CD4-positive, alpha-beta T cell treated with Interleukin-15 for 4 hours (primary cell): ENCODE results near the gene WDFY3.
"Not testable (repeated sequence)": the region's sequence is repeated elsewhere in the genome, so short reads cannot be mapped to it uniquely, and the experiment has no call there.

ENCODE experiments used
- DNase-seq: peaks from one replicate; pipeline ENCODE4 v3.0.0-alpha.2; 2020; ENCODE audit warnings: low spot score

WDFY3 gene

DNA sequence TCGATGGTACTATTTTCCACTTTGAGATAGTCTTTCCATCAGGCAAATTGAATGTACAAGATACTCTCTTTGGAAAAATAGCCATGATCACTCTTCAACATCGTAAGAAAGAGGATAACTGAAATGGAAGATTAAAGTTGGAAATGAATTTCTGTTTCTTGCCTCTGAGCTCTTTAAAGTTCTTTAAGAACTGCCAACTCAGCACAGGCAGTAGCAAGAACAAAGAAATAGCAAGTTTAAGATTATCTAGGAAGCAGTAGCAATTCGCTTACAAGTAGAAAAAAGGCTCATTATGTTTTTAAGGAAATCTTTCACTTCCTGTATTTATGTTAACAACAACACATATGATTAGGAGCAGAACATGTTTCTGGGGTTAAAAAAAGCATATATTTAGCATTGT, 255.9 kb downstream of the WDFY3 start:
- DNase-seq, result no peak

DNA sequence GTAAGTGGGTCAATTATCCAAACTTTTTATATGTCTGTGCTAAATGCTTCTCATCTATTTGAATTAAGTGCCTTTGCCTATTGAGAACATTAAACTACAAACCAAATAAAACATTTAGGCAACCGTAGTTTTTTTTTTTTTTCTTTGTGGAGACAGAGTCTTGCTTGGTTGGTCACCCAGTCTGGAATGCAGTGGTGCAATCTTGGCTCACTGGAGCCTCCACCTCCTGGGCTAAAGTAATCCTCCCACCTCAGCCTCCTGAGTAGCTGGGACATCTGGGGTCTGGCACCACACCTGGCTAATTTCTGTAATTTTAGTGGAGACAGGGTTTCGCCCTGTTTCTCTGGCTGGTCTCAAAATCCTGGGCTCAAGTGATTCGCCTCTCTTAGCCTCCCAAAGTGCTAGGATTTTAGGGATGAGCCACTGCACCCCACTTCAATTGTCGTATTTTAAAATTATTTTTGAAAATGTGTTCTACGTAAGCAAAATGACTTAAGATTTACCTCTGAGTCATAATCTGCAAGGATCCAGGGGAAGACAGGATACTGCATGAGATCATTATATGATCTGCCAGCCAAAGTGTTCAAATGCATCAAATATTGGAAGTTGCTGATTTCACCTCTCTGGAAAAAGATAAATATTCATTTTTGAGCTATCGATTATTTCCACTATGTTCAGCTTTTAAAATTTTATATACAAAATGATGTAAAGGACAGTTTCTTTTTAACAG, 257.9 kb downstream of the WDFY3 start:
- no peak for DNase-seq

DNA sequence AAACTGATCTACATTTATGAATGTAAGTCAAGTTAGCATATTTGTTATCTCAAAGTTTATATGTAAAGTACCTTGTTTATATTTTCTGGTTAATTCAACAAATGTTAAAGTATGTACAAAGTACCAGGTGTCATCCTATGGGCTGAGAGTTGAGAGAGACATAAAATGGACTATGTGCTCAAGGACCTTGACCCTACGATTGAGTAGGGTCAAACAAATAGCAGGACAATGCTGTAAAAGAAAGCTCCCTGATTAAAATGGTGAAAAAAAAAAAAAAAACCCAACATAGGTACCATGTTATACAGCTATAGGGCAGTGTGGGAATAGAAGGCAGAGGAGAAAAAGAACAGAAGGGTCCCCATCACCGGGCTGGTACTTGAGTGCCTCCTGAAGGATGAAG, 260.2 kb downstream of the WDFY3 start:
- no peak for DNase-seq

DNA sequence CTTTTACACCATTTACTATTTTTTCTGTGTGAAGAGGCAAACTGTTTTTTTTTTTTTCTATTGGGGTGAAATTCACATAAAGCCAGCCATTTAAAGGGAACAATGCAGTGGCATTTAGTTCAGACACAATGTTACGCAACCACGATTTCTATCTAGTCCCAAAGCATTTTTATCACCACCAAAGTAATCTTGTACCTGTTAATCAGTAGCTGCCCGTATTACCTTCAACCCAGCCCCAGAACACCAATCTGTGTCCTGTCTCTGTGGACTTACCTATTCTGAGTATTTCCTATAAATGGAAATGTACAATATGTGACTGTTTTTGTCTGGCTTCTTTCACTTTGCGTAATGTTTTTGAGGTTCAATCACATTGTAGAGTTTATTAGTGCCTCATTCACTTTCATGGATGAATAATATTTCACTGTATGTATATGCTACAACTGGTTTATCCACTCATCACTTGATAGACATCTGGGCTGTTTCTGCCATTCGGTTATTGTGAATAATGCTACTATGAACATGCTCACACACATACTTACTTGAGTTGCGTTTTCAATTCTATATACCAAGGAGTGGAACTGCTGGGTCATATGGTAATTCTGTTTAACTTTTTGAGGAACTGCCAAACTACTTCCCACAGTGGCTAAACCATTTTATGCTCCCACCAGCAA, 267.4 kb downstream of the WDFY3 start:
- DNase-seq, result no peak

DNA sequence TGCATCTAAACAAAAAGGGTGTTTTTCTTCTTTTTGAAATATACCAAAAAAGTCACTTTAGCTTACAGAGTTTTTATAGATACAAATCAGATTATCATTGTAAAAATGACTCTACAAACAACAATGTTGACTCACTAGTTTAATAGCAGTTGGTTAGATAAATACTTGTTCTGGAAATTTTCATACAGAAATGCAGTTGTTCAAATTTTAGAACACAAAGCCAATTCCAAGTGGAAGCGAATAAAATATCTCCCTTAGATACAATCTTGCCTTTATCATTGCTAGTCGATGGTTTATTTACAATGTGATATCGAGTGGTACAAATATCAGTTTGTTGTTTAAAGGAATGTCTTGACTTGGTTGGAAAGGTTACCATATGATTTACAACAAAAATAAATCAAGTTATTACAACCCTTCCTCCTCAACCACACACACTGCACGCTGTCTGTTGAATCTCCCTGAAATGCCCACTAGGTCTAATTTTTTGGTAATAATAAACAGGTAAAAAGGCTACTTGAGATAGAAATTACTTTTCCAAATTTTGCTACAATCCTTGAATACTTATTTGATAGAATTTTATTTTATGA, 268.8 kb downstream of the WDFY3 start:
- DNase-seq, result no peak

DNA sequence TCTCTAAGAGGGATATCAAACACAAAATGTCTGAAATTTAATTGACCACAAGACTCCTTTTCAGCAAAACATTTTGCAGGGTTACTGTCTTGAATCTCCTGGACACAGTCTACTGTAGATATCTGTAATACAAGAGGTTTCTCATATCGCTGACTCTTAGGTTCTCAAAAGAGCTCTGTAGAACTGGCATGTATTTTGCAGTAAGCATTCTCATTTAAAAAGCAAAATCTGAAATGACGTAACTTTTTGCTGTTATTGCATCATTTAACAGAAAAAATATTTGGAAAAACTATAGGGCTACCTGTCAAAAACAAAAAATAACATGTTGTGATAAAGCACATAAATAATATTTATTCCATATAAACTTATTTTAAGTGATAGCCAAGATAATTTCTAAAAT, 269.3 kb downstream of the WDFY3 start:
- DNase-seq, result no peak

DNA sequence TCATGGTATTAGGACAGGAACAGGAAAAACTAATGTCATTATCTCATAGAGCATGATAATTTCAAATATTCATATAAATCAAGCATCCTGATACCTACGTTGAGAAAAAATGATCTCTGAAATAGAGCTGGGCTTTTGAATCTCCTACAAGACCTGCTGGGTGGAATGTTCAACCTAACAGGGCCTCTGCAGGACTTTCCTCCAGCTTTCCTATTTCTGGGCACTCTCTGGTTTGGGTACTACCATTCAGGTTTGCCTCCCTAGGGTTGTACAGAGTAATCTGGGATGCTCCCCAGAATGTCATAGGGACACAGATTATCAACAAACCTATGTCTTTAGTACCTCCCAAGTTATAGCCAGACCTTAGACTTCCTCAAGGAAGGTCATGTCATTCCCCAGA, 274.7 kb downstream of the WDFY3 start:
- no peak for DNase-seq

DNA sequence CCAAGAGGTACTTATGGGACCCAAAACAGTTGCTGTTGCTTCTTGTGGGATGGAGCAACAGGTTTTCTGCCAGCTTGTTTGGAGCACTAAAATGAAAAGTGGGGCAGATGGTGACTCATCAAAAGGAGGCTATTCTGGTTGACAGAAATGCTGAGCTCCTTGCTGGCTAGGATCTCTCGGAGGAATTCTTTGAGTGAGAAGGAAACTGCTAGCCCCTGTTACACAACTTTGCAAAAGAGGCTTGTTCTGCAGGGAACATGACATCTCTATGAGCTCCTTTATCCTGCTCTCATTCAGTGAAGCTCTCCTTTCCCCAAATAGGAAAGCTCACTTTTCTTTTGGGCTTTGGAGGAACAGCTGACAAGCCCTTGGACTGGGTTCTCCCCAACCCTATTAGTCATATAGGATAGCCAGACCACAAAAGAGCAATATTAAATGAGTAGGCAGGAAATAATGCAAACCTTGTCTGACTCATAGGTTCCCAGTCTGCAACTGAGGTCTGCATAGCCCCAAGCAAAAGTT, 275.3 kb downstream of the WDFY3 start:
- DNase-seq, result no peak

DNA sequence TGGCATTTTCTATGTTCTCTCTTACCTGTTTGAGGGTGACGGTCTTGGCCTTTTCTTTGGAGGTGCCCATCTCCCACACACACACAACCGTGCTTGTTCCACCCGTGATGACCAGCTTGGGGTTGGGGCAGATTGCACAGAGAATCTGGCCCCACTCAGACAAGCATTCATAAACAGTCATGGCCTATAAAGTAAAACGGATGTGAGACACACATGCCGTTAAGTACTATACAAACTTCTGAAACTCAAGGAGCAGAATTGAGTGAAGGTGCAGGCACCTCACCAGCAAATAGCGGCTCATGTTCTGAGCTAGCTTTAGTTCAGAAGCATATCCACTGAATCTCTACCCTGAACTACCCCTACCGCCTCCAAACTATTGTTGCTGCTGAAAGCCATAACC, 276.0 kb downstream of the WDFY3 start:
- DNase-seq, result no peak

DNA sequence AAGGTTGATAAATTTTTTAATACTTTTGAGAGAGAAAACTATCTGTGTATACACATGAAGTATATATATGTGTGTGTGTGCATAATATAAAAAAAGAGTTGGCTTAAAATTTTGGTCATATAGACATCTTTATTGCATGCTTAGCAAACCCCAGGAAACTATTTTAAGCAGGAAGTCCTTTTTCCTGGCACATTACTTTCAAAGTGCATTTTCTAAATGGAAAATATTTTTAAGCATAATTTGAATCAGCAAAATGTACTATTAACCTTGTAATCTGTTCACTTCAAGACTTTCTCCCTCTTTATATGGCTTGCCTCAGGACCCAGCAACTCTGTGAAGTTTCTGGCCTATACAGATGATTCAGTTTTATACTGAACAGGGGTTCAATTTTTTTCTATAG, 277.3 kb downstream of the WDFY3 start:
- DNase-seq, result no peak

DNA sequence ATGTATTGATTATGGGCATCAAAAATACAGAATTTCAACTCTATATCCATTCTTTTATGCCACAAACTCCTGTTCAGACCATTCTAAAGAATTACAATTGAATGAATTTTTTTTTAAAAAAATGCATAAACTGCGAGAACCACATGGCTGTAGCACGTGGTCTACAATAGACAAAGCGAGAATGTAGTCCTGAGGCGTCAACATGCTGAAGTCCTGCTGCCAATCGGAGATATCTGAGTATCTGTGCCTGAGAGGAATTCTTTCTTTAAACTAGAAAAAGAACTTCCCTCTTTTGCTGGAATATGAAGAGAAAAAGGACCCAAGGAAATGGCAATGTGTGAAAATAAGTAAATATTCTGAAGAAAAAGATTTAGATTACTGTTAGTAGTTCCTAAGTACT, 277.9 kb downstream of the WDFY3 start:
- no peak for DNase-seq

DNA sequence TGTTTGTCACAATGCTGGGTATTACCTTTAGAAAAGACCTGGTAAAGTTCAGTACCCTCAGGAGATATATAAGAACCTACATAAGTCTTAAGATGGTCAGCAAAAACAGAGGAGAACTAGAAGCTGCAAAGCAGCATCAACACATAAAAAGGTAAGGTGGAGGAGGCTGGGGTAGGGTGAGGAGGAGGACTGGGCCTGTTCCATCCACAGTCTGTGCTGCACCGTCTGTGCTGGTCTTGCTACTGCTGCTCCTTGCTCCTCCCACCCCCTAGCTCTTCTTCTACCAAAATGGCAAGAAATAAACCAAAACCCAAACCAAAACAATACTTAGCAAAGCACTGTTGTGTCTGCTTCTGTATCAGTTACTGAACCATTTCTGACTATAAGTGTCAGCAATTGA, 281.4 kb downstream of the WDFY3 start:
- DNase-seq, result no peak

DNA sequence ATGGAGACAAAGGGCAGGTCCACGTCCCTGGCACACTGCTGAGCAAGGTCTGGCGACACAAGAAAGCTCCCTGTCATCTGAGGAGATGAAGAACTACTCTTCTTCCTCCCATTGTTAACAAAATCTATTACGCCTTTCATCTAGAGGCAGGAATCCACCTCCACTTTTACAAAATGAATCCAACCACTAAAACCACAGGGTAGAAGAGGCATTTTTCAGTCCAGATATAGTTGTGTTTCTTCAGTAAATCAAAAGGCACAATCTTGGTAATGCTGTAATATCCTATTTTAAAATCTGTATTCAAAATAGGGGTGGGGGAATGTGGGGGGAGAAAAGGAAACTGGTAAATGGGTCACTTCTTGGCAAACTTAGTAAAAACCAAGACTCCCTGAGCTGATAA, 282.1 kb downstream of the WDFY3 start:
- DNase-seq, result no peak

DNA sequence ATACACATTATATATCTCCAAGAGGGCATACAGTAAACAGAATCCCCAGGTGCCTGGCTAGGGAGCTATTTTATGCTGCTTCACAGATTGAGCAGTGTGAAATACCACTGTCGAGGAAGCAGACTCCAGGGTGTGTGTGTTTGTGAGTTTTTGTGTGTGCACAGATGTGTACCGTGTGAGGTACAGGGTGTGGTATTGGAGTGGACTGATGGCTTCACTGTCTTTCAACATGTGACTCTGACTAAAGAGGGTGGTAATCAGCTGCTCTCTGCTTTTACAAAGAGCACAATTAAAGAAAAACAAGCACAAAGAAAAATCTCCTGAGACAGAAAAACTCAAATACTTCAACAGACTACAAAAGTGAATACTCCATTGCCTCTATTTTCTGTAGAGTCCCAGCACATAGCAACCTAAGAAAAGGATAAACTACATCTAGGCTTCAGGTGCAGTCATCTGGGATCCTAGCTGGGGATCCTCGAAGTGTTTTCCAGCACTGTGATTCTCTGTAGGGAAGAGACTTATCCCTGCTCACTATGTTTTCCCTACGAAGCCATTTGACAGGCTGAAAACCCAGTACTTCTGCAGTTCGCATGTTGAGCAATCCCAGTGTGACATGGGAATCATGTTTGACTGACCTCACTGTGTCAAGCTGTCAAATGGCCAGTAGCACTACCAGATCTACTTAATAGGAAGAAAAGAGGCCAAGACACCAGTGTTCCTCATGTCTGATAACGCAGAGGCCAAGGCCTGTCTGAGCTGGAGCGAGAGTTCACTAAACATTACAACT, 283.2 kb downstream of the WDFY3 start:
- DNase-seq, result no peak

DNA sequence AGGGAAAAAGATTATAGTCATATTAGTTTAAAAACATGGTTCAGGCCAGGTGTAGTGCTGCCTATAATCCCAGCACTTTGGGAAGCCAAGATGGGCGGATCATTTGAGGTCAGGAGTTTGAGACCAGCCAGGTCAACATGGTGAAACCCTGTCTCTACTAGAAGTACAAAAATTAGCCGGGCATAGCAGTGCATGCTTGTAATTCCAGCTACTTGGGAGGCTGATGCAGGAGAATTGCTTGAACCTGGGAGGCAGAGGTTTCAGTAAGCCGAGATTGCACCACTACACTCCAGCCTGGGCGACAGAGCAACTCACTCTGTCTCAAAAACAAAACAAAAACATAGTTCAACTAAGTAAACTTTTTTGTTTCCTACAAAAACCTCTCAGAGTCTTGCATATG, 283.8 kb downstream of the WDFY3 start:
- not testable (repeated sequence) for DNase-seq

DNA sequence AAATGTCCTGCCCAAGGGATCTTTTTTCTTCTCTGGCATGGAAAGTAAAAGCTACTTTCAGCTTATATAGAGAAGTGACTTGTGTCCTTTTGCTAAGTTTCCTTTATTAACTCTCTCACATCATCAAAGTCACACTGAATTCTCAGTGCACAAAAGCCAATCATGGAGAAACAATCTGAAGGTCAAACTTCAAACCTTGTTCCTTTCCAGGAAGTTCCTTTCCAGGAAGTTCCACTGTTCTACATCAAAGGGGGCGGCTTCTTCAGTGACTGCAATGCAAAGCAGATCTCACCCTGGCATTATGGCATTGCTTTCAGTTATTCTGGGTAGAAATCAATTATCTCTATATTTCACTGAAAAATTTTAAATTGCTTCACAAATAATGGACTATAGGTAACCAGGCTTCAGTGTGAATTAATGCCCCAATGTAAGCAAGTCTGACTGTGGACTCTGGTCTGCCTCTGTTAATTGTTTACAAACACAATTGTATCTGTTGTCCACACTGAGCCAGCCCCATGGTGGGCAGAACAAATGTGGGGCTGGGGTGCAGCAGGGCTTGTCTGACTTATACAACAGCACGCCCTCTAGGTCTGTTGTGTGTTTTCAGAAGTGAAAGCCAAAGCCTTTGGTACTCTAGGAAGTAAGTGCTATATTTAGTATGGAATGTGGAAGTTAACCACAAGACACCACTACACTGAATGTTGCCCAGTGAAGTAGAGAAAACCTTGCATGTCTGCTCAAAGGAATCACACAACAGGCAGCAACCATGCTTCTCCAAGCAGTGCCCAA, 284.8 kb downstream of the WDFY3 start:
- DNase-seq, result no peak

DNA sequence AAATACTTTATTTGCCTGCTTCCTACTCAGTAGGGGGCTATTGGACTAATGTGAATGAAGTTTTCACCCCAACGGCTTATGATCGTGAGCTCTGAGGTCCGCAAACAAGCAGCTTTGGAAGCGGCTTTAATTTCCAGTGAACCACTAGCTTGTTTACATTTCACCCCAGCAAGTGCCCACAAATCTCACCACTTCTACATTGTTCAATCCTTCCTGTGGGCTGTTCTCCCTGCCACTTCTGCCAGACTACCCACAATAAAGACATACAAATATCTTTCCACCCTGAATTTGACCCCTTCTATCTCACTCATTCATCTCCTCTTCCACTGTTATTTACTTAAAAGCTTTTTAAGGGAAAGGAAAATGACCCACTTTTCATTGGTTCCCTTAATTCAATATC, 285.5 kb downstream of the WDFY3 start:
- no peak for DNase-seq

DNA sequence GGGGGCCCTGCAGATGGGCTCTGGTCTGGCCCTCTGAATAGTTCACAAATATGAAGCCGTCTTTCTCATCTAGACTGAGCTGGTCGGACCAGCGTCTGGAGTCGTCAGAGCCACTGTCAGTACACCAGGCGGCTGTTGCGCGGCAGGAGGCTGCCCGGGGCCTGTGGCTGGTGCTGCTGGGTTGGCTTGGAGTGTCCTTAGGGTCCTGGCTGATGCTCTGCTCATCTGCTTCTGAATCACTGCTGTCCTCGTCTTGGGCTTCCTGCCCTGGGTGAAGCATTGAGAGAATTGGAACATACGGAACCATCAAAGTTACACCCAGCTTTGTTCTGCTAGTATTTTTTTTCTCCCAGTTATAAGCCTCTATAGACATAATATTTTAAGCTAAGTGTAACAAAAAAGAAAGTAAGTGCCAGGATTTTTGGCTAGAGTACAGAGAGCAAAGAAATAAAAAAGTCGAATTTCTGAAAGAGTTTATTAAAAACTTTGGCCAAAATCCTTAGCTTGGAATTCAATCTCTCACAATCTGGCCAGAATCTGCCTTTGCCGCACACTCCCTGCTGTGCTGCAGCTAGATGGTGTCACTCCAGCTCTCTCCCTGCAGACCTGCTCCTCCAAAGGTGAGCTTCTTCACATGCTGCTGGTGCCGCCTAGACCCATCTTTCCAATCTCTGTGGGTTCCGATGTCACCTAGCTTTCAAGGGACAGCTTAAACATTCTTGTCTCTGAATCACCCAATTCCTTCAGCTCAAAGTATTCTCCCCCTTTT, 287.3 kb downstream of the WDFY3 start:
- no peak for DNase-seq

DNA sequence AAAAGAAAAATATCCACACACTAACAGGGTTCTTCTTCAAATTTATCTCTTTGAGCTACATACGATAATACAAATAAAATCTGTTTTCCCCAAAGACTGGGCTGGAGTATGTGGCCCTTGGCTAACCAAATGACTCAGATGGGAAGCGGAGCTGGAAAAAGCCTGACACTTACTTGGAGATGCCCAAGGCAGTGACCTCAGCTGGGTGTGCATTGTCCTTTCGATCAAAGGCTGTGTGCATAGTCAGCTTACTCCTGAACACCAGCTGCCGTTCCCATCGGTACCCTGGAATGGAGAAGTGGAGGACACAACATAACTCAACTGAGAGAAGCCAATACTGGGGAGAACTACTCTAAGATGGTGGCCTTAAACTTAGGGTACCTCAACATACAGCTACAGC, 288.5 kb downstream of the WDFY3 start:
- DNase-seq, result no peak

DNA sequence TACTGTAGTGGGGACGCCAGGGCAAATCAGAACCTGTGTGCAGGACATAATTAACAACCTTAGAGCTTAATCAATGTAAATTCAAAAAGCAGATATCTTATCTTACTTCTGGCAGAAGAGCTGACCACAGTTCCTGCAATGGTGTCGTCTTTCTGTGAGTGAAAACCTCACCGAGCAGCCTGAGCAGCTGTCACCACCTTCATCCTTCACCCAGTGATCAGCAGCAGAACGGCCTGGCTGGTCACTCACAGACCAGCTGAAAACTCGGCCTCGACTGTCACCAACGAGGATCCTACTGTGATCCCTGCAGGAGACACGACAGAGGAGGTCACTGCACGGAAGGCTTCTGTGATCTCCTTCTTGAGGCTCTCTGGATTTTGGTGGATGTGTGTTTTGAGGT, 289.4 kb downstream of the WDFY3 start:
- no peak for DNase-seq
